GM12865 (cell line): ENCODE data around the gene CHTOP.

Experiments used
- DNase-seq: peaks from one replicate; pipeline ENCODE4 v3.0.0; 2010; ENCODE audit warnings: low read depth
- H3K4me3 ChIP-seq: 2 replicates; pipeline ENCODE4 v1.5.1; 2011; ENCODE audit warnings: mild to moderate bottlenecking, low read depth, low read length, control low read depth
- CTCF ChIP-seq: IDR thresholded peaks from 2 replicates; pipeline ENCODE4 v1.5.1; 2011; ENCODE audit warnings: low read length, control low read depth, low read depth, inconsistent platforms; ENCODE audit not compliant: insufficient read depth; ENCODE audit errors: missing control alignments

CHTOP gene

GRCh38 chr1:153669606-153670005 lies 35.7 kb downstream of the CHTOP start:
- TF ChIP-seq CTCF: no peak
- peak overlapping the region; percentile 97 for H3K4me3 ChIP-seq
- no peak for DNase-seq

- peak overlapping the region; percentile 97 for H3K4me3 ChIP-seq
- DNase-seq: no peak
Measured at GRCh38 chr1:153670257-153670858, 36.5 kb downstream of the CHTOP start.

GRCh38 chr1:153670859-153671627 lies 37.2 kb downstream of the CHTOP start, which contains the start of gene ILF2:
TSS of gene ILF2 (minus strand) at chr1:153670993. CDS start at chr1:153670922, 71 bp downstream.
- peak; percentile 100 for DNase-seq
- peak within 1 kb of the TSS; percentile 97 for H3K4me3 ChIP-seq
- TF ChIP-seq CTCF: peak; percentile 1

More at GRCh38 chr1:153670257-153670858, 36.5 kb downstream of the CHTOP start:
- TF ChIP-seq CTCF: no peak

GRCh38 chr1:153671628-153672353 lies 37.9 kb downstream of the CHTOP start:
- DNase-seq: peak; percentile 60
- peak; percentile 4 for TF ChIP-seq CTCF
- peak overlapping the region; percentile 92 for H3K4me3 ChIP-seq

GRCh38 chr1:153673511-153673910 lies 39.6 kb downstream of the CHTOP start:
- no peak for TF ChIP-seq CTCF
- no peak for DNase-seq
- no peak overlapping the region for H3K4me3 ChIP-seq

- TF ChIP-seq CTCF: peak; percentile 94
- peak; percentile 70 for DNase-seq
- peak overlapping the region; percentile 2 for H3K4me3 ChIP-seq
Measured at GRCh38 chr1:153677718-153678518, 44.1 kb downstream of the CHTOP start.
